Calu3 (cell line): ENCODE results near the gene ALPK3. TPM values are rescaled to one million over a fixed set of nuclear protein-coding genes. Genes with fewer than 3 reads are reported as not detected.

Experiments used
- BruUV-seq: library from RNA; stranded (reverse); fragments of 400-500 nt; replicated peaks from 2 replicates; lab custom pipeline; 2021; lab: Mats Ljungman, UMichigan
- CTCF ChIA-PET: fragments of 300-600 bp; sonication (Branson Sonifier 250); formaldehyde crosslinking; loops from one replicate; lab custom pipeline; 2022; ENCODE audit warnings: antibody characterized with exemption; lab: Charles Lee
- DNase-seq: peaks from one replicate; pipeline ENCODE4 v3.0.0; 2022
- H3K27ac Mint-ChIP-seq: one replicate; pipeline ENCODE4 v1.8.0; 2022; ENCODE audit warnings: mixed read lengths; ENCODE audit not compliant: unreplicated experiment
- H3K27me3 Mint-ChIP-seq: one replicate; pipeline ENCODE4 v1.8.0; 2022; ENCODE audit warnings: mixed read lengths; ENCODE audit not compliant: unreplicated experiment
- H3K36me3 Mint-ChIP-seq: one replicate; pipeline ENCODE4 v1.8.0; 2022; ENCODE audit warnings: mild to moderate bottlenecking, moderate library complexity, mixed read lengths; ENCODE audit not compliant: insufficient read depth, unreplicated experiment
- H3K4me1 Mint-ChIP-seq: one replicate; pipeline ENCODE4 v1.8.0; 2022; ENCODE audit warnings: mild to moderate bottlenecking, low read depth, mixed read lengths; ENCODE audit not compliant: unreplicated experiment
- H3K4me3 Mint-ChIP-seq: one replicate; pipeline ENCODE4 v1.8.0; 2022; ENCODE audit warnings: mild to moderate bottlenecking, low read depth, moderate library complexity, mixed read lengths; ENCODE audit not compliant: unreplicated experiment
- H3K9me3 Mint-ChIP-seq: one replicate; pipeline ENCODE4 v1.8.0; 2022; ENCODE audit warnings: low read depth, mixed read lengths; ENCODE audit not compliant: unreplicated experiment
- intact Hi-C: fragments of 100-400 bp; cut with micrococcal nuclease; formaldehyde crosslinking; loops from one replicate; pipeline ENCODE4 v1.10.0; 2022; ENCODE audit not compliant: unreplicated experiment
- total RNA-seq: library from RNA; stranded (reverse); gene quantifications from 2 replicates; pipeline ENCODE4 v1.2.3, GENCODE V29; 2022
- TF ChIP-seq, protein P1 (sequence below): fragments of 200-600 bp; IDR thresholded peaks from one replicate; pipeline ENCODE4 v1.8.0; 2022; ENCODE audit warnings: antibody characterized with exemption; ENCODE audit not compliant: unreplicated experiment

ALPK3 gene
- total RNA-seq, 1 experiment from 2014 or later = 4.6 TPM

DNA sequence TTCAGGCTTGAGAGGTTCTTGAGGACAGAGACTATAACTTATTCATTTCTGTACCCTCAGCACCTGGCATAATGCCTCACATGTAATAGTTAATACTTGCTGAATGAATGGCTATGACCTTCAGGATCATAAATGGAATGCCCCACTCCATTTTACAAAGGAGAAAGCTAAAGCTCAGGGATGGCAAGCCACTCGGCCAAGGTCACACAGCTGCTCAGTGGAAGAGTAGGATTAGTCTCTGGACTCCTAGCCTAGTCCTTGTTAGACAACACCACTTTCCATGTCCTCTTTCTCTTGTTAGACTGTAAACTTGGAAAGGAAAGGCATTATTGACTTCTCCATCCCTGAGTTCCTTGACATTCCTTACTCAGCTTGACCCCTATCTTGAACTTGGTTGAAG, 3.2 kb upstream of the ALPK3 start:
- no peak overlapping the region for H3K4me3 Mint-ChIP-seq
- no peaks in the 10 kb centered on the region for H3K9me3 Mint-ChIP-seq
- no TSS peak for BruUV-seq
- CTCF ChIA-PET = no interaction called here
- intact Hi-C loops = no loop called here
- H3K27ac Mint-ChIP-seq = no peak overlapping the region
- H3K36me3 Mint-ChIP-seq = peaks cover 17% of the 10 kb centered on the region
- H3K4me1 Mint-ChIP-seq = peaks cover 13% of the 10 kb centered on the region
- TF ChIP-seq, protein P1, sequence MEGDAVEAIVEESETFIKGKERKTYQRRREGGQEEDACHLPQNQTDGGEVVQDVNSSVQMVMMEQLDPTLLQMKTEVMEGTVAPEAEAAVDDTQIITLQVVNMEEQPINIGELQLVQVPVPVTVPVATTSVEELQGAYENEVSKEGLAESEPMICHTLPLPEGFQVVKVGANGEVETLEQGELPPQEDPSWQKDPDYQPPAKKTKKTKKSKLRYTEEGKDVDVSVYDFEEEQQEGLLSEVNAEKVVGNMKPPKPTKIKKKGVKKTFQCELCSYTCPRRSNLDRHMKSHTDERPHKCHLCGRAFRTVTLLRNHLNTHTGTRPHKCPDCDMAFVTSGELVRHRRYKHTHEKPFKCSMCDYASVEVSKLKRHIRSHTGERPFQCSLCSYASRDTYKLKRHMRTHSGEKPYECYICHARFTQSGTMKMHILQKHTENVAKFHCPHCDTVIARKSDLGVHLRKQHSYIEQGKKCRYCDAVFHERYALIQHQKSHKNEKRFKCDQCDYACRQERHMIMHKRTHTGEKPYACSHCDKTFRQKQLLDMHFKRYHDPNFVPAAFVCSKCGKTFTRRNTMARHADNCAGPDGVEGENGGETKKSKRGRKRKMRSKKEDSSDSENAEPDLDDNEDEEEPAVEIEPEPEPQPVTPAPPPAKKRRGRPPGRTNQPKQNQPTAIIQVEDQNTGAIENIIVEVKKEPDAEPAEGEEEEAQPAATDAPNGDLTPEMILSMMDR = no peak
- no peak for DNase-seq
- no peaks in the 10 kb centered on the region for H3K27me3 Mint-ChIP-seq

DNA sequence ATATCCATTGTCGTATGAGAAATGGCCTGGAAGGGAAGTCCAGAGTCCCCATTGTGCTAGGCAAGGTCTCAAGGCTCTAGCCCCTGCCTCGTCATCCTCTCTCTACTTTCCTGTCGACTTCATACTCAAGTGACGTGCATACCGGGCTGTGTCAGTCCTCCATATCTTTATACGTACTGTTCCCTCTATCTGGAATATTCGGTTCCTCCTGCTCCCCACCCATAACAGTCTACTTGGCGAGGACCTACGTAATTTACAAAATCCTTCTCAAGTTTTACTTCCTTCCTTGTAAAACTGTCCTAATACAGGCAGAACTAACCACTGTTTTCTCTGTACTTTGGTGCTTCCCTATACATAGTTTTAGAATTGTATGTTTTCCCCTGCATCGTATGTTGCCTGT, 2.2 kb upstream of the ALPK3 start:
- Mint-ChIP-seq H3K27me3 (no peaks in the 10 kb centered on the region), H3K9me3 (no peaks in the 10 kb centered on the region)

DNA sequence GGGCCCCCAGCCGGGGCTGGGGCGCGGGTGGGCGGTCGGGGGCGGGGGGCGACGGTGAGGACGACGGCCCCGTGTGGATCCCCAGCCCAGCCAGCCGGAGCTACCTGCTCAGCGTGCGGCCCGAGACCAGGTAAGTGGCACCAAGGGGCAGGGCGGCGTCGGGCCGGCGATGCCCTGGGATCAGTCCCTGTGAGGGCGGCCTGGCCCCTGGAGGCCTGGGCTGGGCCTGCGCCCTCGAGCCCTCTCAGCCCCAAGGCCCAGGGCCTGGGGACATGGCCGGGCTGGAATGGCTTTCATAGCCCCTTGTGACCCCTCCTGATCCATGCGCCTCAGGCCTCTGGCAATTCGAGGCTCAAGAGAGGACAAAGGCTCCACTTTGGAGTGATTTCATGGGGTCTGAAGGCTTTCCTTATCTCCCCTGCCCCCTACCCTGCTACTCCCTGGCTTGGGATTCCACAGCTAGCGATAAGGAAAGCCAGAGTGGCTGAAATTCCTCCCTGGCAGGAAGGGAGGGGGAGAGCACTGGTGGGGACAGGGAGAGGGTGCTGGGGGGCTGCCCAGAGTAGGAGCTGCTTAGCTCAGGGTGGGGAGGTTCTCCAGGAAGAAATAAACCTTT, 418 bp downstream of the ALPK3 start:
- H3K27me3 Mint-ChIP-seq = no peaks in the 10 kb centered on the region
- H3K9me3 Mint-ChIP-seq = no peaks in the 10 kb centered on the region
- peak overlapping the region; percentile 43 for H3K27ac Mint-ChIP-seq
- no peak overlapping the region for H3K4me3 Mint-ChIP-seq
- intact Hi-C loops = no loop called here
- DNase-seq = no peak
- TF ChIP-seq, protein P1 = no peak
- peaks cover 5% of the 10 kb centered on the region for H3K36me3 Mint-ChIP-seq
- CTCF ChIA-PET = interaction anchor here (1.1 kb wide), 1 partner anchor 9 kb away, joined by 4 read pairs; no protein-coding TSS in a partner anchor
- H3K4me1 Mint-ChIP-seq = peaks cover 30% of the 10 kb centered on the region
- BruUV-seq = no TSS peak

More for the DNA sequence above, 2.2 kb upstream of the ALPK3 start:
- Mint-ChIP-seq H3K4me1 (peaks cover 19% of the 10 kb centered on the region), H3K27ac (no peak overlapping the region), H3K4me3 (no peak overlapping the region), H3K36me3 (peaks cover 16% of the 10 kb centered on the region)
- CTCF ChIA-PET = no interaction called here
- intact Hi-C loops = no loop called here
- no peak for DNase-seq
- no TSS peak for BruUV-seq
- TF ChIP-seq, protein P1 = no peak

DNA sequence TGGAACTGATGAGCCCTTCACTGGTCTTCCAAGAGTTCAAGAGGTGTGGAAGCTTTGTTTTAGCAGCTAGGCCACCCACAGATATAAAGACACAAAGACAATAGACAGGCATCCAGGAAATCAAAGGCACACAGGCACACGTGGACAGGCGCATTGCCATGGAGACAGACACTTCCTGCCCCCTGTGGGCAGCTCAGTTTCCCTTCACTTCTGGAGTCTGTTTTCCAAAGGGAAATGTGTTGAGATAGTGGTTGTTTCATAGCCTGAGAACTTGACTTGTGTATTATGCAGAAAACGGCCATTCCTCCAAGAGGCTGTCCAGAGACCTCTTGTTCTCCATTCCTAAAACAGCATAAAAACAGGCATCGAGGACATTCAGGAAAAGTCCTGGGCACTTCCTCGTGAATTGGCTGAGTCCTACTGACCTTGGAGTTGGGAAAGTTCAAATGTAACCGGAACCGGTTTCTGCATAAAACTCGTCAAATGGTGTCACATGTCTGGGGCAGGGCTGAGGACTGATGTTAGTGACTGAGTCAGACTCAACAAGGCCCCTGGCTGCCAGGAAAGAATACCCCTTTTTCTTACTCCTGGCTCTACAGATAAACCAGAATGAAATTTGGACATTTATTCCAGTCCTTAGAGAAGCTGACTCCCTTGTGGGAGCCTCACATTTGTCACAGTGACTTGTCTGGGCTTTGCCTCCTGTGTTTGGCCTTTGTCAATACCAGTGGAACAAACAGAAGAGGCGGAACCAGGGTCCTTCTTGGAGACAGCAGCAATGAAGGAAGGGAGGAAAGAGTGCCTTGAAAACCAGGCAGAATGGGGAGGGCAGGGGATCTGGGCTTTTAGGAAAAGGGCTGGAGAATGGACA, 1.3 kb downstream of the ALPK3 start:
- H3K9me3 Mint-ChIP-seq = no peaks in the 10 kb centered on the region
- peak overlapping the region; percentile 75 for H3K27ac Mint-ChIP-seq
- peaks cover 32% of the 10 kb centered on the region for H3K4me1 Mint-ChIP-seq
- no peak overlapping the region for H3K4me3 Mint-ChIP-seq
- peak; percentile 27 for DNase-seq
- no peaks in the 10 kb centered on the region for H3K27me3 Mint-ChIP-seq
- BruUV-seq = no TSS peak
- CTCF ChIA-PET = interaction anchor here (0.7 to 1.1 kb wide), 2 partner anchors 10 to 473 kb away, joined by 3 to 4 read pairs; no protein-coding TSS in a partner anchor
- peaks cover 5% of the 10 kb centered on the region for H3K36me3 Mint-ChIP-seq
- intact Hi-C loops = no loop called here
- TF ChIP-seq, protein P1 = no peak
